Colonic mucosa (tissue), 4 donors: Measurements from ENCODE around the gene ECHDC3. TPM values are rescaled to one million over a fixed set of nuclear protein-coding genes. Genes with fewer than 3 reads are reported as not detected.

ENCODE experiments used
- DNase-seq: peaks from one replicate; pipeline ENCODE4 v3.0.0-alpha.2; 2020
- H3K27ac ChIP-seq: fragments of 200-600 bp; one replicate; pipeline ENCODE4 v1.8.0; 2021
- H3K27me3 ChIP-seq: fragments of 200-600 bp; one replicate; pipeline ENCODE4 v1.8.0; 2021
- H3K36me3 ChIP-seq: fragments of 200-600 bp; one replicate; pipeline ENCODE4 v1.8.0; 2021
- H3K4me1 ChIP-seq: fragments of 200-600 bp; one replicate; pipeline ENCODE4 v1.8.0; 2021; ENCODE audit warnings: mild to moderate bottlenecking
- H3K4me3 ChIP-seq: fragments of 200-600 bp; one replicate; pipeline ENCODE4 v1.8.0; 2021
- H3K9ac ChIP-seq, 2 donors: one replicate each; pipeline ENCODE4 v1.7.0; 2013; ENCODE audit warnings: control low read depth in 2 of 2, low read depth in 2 of 2, low read length in 2 of 2
- H3K9me3 ChIP-seq: fragments of 200-600 bp; one replicate; pipeline ENCODE4 v1.8.0; 2021
- intact Hi-C: fragments of 100-400 bp; cut with DNase I; formaldehyde crosslinking; loops from one replicate; pipeline ENCODE4 v1.14.1; 2022
- total RNA-seq, 2 donors: library from RNA; stranded (reverse); fragmentation: NEBNext Ultra II Directional in 1 of 2; extraction: Animal tissue kit (Norgen Biotek cat#: 25700) in 1 of 2; gene quantifications; one replicate each; pipeline ENCODE4 v1.2.1, GENCODE V29; 2021
- TF ChIP-seq, protein P1 (sequence below): fragments of 200-600 bp; IDR thresholded peaks from one replicate; pipeline ENCODE4 v1.8.0; 2022; ENCODE audit warnings: antibody characterized with exemption, mild to moderate bottlenecking
- donor health status: healthy.
- donor health status: DM: no; HTN: no; CAD: no.
- donor health status: DM: no; HTN: no; CAD: no.

Gene ECHDC3
- total RNA-seq, 2 donors from 2014 or later, result 14.0 to 17.6 TPM

DNA sequence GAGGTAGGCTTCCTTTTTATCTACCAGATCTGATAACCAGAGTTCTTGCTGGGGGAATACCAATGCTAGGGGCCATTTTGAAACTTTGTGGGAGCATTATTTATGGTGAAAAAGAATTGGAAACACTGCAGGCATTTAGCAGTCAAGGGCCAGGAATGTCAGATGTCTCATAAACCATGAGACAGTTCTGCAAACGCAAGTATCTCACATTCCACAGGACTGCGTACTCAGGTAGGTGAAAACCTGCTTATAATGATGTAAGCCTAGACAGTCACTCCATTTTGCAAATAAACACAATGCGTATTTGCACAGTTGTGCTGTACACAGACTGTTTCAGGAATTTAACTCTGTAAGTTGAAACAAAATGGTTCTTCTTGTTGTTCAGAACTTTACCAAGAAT is 33.9 kb downstream of the ECHDC3 start:
- no peak for DNase-seq
- intact Hi-C loops, result no loop called here
- H3K27ac ChIP-seq, result no peak overlapping the region
- H3K4me1 ChIP-seq, result no peaks in the 10 kb centered on the region
- H3K27me3 ChIP-seq, result no peaks in the 10 kb centered on the region
- TF ChIP-seq, protein P1, sequence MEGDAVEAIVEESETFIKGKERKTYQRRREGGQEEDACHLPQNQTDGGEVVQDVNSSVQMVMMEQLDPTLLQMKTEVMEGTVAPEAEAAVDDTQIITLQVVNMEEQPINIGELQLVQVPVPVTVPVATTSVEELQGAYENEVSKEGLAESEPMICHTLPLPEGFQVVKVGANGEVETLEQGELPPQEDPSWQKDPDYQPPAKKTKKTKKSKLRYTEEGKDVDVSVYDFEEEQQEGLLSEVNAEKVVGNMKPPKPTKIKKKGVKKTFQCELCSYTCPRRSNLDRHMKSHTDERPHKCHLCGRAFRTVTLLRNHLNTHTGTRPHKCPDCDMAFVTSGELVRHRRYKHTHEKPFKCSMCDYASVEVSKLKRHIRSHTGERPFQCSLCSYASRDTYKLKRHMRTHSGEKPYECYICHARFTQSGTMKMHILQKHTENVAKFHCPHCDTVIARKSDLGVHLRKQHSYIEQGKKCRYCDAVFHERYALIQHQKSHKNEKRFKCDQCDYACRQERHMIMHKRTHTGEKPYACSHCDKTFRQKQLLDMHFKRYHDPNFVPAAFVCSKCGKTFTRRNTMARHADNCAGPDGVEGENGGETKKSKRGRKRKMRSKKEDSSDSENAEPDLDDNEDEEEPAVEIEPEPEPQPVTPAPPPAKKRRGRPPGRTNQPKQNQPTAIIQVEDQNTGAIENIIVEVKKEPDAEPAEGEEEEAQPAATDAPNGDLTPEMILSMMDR, result no peak
- no peak overlapping the region for H3K9ac ChIP-seq
- no peak overlapping the region for H3K4me3 ChIP-seq
- H3K36me3 ChIP-seq, result no peaks in the 10 kb centered on the region
- no peaks in the 10 kb centered on the region for H3K9me3 ChIP-seq

DNA sequence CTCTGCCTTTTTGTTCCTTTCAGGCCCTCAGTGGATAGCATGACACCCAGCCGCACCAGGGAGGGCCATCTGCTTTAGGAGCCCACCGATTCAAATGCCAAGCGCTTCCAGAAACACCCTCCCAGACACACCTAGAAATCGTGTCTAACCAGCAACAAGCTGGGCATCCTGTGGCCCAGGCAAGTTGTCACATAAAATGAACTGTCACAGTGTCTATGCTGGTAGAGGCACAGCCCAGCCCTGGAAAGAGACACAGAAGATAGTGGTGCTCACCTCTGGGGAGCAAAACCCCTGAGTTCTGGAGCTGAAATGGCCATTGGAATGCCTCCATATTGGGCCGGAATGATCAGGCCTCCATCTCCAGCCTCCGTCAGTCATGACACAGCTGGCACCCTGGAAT is 38.9 kb downstream of the ECHDC3 start:
- Histone ChIP-seq H3K36me3 (no peaks in the 10 kb centered on the region), H3K27ac (no peak overlapping the region), H3K9me3 (no peaks in the 10 kb centered on the region), H3K27me3 (no peaks in the 10 kb centered on the region), H3K4me3 (no peak overlapping the region), H3K9ac (no peak overlapping the region), H3K4me1 (no peaks in the 10 kb centered on the region)
- TF ChIP-seq, protein P1, result no peak
- intact Hi-C loops, result no loop called here
- no peak for DNase-seq

DNA sequence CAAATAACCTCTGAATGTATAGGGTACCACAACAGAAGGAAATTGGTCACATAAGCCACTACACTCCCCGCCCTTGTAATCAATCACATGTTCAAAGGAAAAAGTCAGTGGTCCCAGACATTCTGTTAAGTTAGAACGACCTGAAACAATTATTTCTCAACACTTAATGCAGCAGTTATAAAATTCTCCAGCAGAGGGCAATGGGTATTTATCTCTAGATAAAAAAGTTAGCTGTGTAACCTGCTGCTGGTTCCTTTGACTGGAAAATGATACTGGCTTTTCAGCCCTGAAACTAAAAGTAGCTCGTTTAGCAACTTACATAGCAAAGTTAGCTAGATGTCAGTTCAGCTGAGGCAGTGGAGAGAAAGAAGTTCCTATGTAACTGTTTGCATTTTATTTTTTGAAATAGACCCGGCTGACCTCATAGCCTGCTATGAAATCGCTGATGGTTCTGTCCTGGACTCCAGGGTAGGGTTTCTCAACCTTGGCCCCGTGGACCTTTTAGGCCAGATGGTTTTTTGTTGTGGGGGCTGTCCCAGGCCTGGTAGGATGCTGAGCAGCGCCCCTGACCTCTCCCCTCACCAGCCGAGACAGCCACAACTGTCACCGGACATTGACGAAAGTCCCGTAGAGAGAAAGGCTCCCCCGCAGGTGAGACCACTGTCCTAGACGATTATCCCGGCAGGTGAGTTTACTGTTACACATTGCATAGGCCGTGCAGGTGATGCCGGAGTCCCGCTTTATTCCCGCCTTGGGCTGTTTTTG is 40.8 kb downstream of the ECHDC3 start:
- Histone ChIP-seq H3K4me3 (no peak overlapping the region), H3K27ac (no peak overlapping the region), H3K4me1 (no peaks in the 10 kb centered on the region), H3K27me3 (no peaks in the 10 kb centered on the region), H3K36me3 (no peaks in the 10 kb centered on the region), H3K9ac (no peak overlapping the region), H3K9me3 (no peaks in the 10 kb centered on the region)
- TF ChIP-seq, protein P1, result peak; percentile 57
- no peak for DNase-seq
- intact Hi-C loops, result no loop called here

DNA sequence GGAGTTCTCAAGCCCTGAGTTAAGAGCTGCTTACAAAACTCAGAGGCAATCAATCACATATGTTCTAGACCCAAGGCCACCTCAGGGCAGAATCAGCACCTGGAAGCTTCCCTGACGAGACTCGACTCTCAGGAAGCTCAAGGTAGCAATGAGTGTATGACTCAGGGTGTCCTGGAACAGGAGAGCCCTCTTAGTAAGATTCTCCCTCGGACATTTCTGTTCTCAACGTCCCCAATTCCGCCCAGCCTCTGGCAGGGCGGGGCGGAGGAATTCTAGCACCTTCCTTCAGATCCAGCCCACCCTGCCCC is 41.3 kb downstream of the ECHDC3 start:
- no peaks in the 10 kb centered on the region for H3K4me1 ChIP-seq
- no peak overlapping the region for H3K4me3 ChIP-seq
- no peaks in the 10 kb centered on the region for H3K27me3 ChIP-seq
- H3K27ac ChIP-seq, result no peak overlapping the region
- no peaks in the 10 kb centered on the region for H3K36me3 ChIP-seq
- H3K9me3 ChIP-seq, result no peaks in the 10 kb centered on the region
- no peak for DNase-seq
- intact Hi-C loops, result no loop called here
- TF ChIP-seq, protein P1, result no peak
- H3K9ac ChIP-seq, result no peak overlapping the region

DNA sequence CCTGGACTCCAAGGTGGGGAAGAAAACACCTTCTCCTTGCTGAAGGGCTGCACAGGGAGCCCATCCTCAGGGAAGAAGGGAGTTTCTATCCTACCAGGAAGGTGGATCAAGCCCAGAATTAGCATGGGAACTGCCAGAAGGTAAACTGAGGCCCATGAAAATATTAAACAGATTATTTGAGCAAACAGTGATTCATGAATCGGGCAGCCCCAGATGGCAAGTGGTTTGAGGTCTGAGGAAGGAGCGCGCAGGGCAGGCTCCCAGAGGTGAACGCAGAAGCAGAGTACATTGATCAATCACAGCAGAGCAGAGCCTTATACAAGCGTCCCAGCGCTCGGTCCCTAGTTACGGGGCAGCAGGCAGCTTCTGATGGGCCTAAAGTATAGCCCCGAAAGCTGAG is 45.2 kb downstream of the ECHDC3 start:
- Histone ChIP-seq H3K27ac (no peak overlapping the region), H3K4me1 (no peaks in the 10 kb centered on the region), H3K9me3 (no peaks in the 10 kb centered on the region), H3K27me3 (no peaks in the 10 kb centered on the region), H3K36me3 (no peaks in the 10 kb centered on the region), H3K4me3 (no peak overlapping the region), H3K9ac (no peak overlapping the region)
- intact Hi-C loops, result loop anchor here (5.0 kb wide), 1 partner anchor 195 kb away; no protein-coding TSS in a partner anchor
- DNase-seq, result no peak
- TF ChIP-seq, protein P1, result no peak
